Gastrocnemius medialis (tissue), 4 donors: ENCODE data around the gene WDCP. TPM values are rescaled to one million over a fixed set of nuclear protein-coding genes. Genes with fewer than 3 reads are reported as not detected.

Source experiments
- ATAC-seq, 2 donors: fragments of 150-250 bp; one replicate each; pipeline ENCODE4 v1.9.1; 2016
- DNase-seq, 2 donors: peaks; one replicate each; pipeline ENCODE4 v3.0.0-alpha.2; 2019
- H3K27ac ChIP-seq, 4 donors: fragments of 200-600 bp; sonication (generic); 1 replicate in 1 of 4; 2 replicates in 3 of 4; pipeline ENCODE4 v1.5.1; 2016 to 2018; ENCODE audit warnings: mild to moderate bottlenecking in 2 of 4, moderate library complexity in 1 of 4
- H3K27me3 ChIP-seq, 3 donors: fragments of 200-600 bp; sonication (generic) in 2 of 3; 1 replicate in 1 of 3; 2 replicates in 2 of 3; pipeline versions ENCODE4 v1.5.1 to v1.6.0; 2016 to 2019; ENCODE audit warnings: mild to moderate bottlenecking in 1 of 3, moderate library complexity in 1 of 3
- H3K36me3 ChIP-seq, 2 donors: fragments of 200-600 bp; sonication (generic) in 1 of 2; one replicate each; pipeline ENCODE4 v1.5.1; 2017 to 2018
- H3K4me1 ChIP-seq, 2 donors: fragments of 200-600 bp; sonication (generic) in 1 of 2; one replicate each; pipeline ENCODE4 v1.5.1; 2016 to 2017; ENCODE audit warnings: mild to moderate bottlenecking in 2 of 2
- H3K4me3 ChIP-seq, 4 donors: fragments of 200-600 bp; sonication (generic) in 3 of 4; 1 replicate in 1 of 4; 2 replicates in 3 of 4; pipeline ENCODE4 v1.5.1; 2016 to 2019; ENCODE audit warnings: mild to moderate bottlenecking in 2 of 4
- H3K9me3 ChIP-seq, 3 donors: fragments of 200-600 bp; sonication (generic) in 2 of 3; 1 replicate in 1 of 3; 2 replicates in 2 of 3; pipeline ENCODE4 v1.5.1; 2016 to 2019
- CTCF ChIP-seq, 5 experiments: fragments of 450-650 bp in 3 of 5; fragments of 200-600 bp in 2 of 5; sonication (generic) in 2 of 5; IDR thresholded peaks in 4 of 5; conservative IDR thresholded peaks in 1 of 5; 1 replicate in 4 of 5; 2 replicates in 1 of 5; pipeline ENCODE4 v1.5.1; 2016 to 2019; ENCODE audit warnings: antibody characterized with exemption in 5 of 5, mild to moderate bottlenecking in 3 of 5, moderate library complexity in 3 of 5
- POLR2A ChIP-seq, 2 donors: fragments of 450-650 bp; IDR thresholded peaks; one replicate each; pipeline ENCODE4 v1.6.1; 2017; ENCODE audit warnings: antibody characterized with exemption in 2 of 2, mild to moderate bottlenecking in 2 of 2, moderate library complexity in 2 of 2
- in situ Hi-C, 4 donors: fragments of 200-750 bp; cut with MboI; loops; one replicate each; pipeline versions ENCODE4 v1.15.0 to v1.8.0; 2017; ENCODE audit warnings: low sequenced_read_pairs in 4 of 4
- intact Hi-C: fragments of 100-400 bp; cut with DNase I; formaldehyde crosslinking; loops from one replicate; pipeline ENCODE4 v1.15.1; 2023; ENCODE audit warnings: low total_unique reads
- total RNA-seq, 4 donors: library from RNA; depleted of rRNA; stranded (reverse); fragments of >200 nt; gene quantifications; one replicate each; pipeline versions ENCODE4 v1.1.0 to v1.2.3, GENCODE V29; 2016

WDCP gene
- total RNA-seq, 4 donors from 2014 or later = 4.8 to 8.4 (median 8.3) TPM

- H3K36me3 ChIP-seq = no peaks in the 10 kb centered on the region
- no peak for TF ChIP-seq CTCF (IDR thresholded peaks at IDR 0.05 in 4 of 5, conservative IDR thresholded peaks at IDR 0.05 in 1 of 5)
- no peak for TF ChIP-seq POLR2A (IDR thresholded peaks at IDR 0.05)
- intact Hi-C loops (no loop called here), in situ Hi-C loops (no loop called here)
- DNase-seq (no peak), ATAC-seq (no peak)
- H3K9me3 ChIP-seq = no peaks in the 10 kb centered on the region
- H3K4me3 ChIP-seq = no peak overlapping the region
- peaks cover 4 to 8% of the 10 kb centered on the region in 2 donors for H3K4me1 ChIP-seq
- peaks cover 25 to 30% (median 28%) of the 10 kb centered on the region in 3 donors for H3K27me3 ChIP-seq
- H3K27ac ChIP-seq = no peak overlapping the region
Measured at GRCh38 chr2:24007693-24008092, 39.5 kb downstream of the WDCP start.

GRCh38 chr2:23994567-23994966 lies 52.6 kb downstream of the WDCP start:
- ATAC-seq = no peak
- peaks cover 0 to 5% of the 10 kb centered on the region in 2 donors for H3K36me3 ChIP-seq

GRCh38 chr2:23993736-23994269 lies 53.4 kb downstream of the WDCP start:
- H3K4me1 ChIP-seq = no peaks in the 10 kb centered on the region
- no peaks in the 10 kb centered on the region for H3K36me3 ChIP-seq
- ATAC-seq = no peak
- intact Hi-C loops (no loop called here), in situ Hi-C loops (no loop called here)
- no peaks in the 10 kb centered on the region for H3K27me3 ChIP-seq
- TF ChIP-seq POLR2A (IDR thresholded peaks at IDR 0.05) (no peak), CTCF (IDR thresholded peaks at IDR 0.05 in 4 of 5, conservative IDR thresholded peaks at IDR 0.05 in 1 of 5) (no peak)
- no peaks in the 10 kb centered on the region for H3K9me3 ChIP-seq
- DNase-seq = no peak
- H3K27ac ChIP-seq = no peak overlapping the region
- H3K4me3 ChIP-seq = no peak overlapping the region

More at GRCh38 chr2:23994567-23994966, 52.6 kb downstream of the WDCP start:
- Histone ChIP-seq H3K4me1 (no peaks in the 10 kb centered on the region), H3K4me3 (no peak overlapping the region), H3K27me3 (no peaks in the 10 kb centered on the region), H3K27ac (no peak overlapping the region), H3K9me3 (no peaks in the 10 kb centered on the region)
- in situ Hi-C loops (no loop called here), intact Hi-C loops (no loop called here)
- TF ChIP-seq CTCF (IDR thresholded peaks at IDR 0.05 in 4 of 5, conservative IDR thresholded peaks at IDR 0.05 in 1 of 5) (no peak), POLR2A (IDR thresholded peaks at IDR 0.05) (no peak)
- DNase-seq = no peak

GRCh38 chr2:23992931-23993330 lies 54.3 kb downstream of the WDCP start:
- H3K27ac ChIP-seq = no peak overlapping the region
- TF ChIP-seq POLR2A (IDR thresholded peaks at IDR 0.05) = no peak
- TF ChIP-seq CTCF (IDR thresholded peaks at IDR 0.05 in 4 of 5, conservative IDR thresholded peaks at IDR 0.05 in 1 of 5) = no peak
- intact Hi-C loops = no loop called here
- in situ Hi-C loops = no loop called here
- H3K36me3 ChIP-seq = no peaks in the 10 kb centered on the region
- DNase-seq = no peak
- no peaks in the 10 kb centered on the region for H3K27me3 ChIP-seq
- H3K4me3 ChIP-seq = no peak overlapping the region
- no peaks in the 10 kb centered on the region for H3K4me1 ChIP-seq
- ATAC-seq = no peak
- H3K9me3 ChIP-seq = no peaks in the 10 kb centered on the region

- Histone ChIP-seq H3K9me3 (no peaks in the 10 kb centered on the region), H3K27ac (no peak overlapping the region), H3K36me3 (peaks cover 0 to 18% of the 10 kb centered on the region in 2 donors), H3K27me3 (no peaks in the 10 kb centered on the region), H3K4me3 (no peak overlapping the region), H3K4me1 (no peaks in the 10 kb centered on the region)
- no peak for DNase-seq
- intact Hi-C loops = loop anchor here (2.0 kb wide), 1 partner anchor 96 kb away; the partner anchor contains the start of gene TP53I3
- ATAC-seq = no peak
- in situ Hi-C loops = no loop called here
- TF ChIP-seq POLR2A (IDR thresholded peaks at IDR 0.05) (no peak), CTCF (IDR thresholded peaks at IDR 0.05 in 4 of 5, conservative IDR thresholded peaks at IDR 0.05 in 1 of 5) (peak in 2 of 5 experiments; percentile 19 to 23)
Measured at GRCh38 chr2:23988371-23988770, 58.8 kb downstream of the WDCP start.
